ENCODE results near the gene GRIK5. TPM values are rescaled to one million over a fixed set of nuclear protein-coding genes. Genes with fewer than 3 reads are reported as not detected.

The GRIK5 gene
- total RNA-seq, 1 donor from 2014 or later = 4.0 TPM

DNA sequence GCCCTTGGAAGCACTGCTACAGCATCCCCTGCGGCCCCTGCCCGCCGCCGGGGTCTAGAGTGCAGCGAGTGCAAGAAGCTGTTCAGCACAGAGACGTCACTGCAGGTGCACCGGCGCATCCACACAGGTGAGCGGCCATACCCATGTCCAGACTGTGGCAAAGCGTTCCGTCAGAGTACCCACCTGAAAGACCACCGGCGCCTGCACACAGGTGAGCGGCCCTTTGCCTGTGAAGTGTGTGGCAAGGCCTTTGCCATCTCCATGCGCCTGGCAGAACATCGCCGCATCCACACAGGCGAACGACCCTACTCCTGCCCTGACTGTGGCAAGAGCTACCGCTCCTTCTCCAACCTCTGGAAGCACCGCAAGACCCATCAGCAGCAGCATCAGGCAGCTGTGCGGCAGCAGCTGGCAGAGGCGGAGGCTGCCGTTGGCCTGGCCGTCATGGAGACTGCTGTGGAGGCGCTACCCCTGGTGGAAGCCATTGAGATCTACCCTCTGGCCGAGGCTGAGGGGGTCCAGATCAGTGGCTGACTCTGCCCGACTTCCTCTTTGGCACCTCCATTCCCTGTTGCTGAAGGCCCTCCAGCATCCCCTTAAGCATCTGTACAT is 10.9 kb upstream of the GRIK5 start:
- intact Hi-C loops (cut with DNase I) = loop anchor here (10.0 kb wide), 1 partner anchor 86 kb away; the partner anchor contains the start of gene ATP1A3
- ATAC-seq (ENCODE audit: poor library complexity) (no peak), DNase-seq (no peak)

DNA sequence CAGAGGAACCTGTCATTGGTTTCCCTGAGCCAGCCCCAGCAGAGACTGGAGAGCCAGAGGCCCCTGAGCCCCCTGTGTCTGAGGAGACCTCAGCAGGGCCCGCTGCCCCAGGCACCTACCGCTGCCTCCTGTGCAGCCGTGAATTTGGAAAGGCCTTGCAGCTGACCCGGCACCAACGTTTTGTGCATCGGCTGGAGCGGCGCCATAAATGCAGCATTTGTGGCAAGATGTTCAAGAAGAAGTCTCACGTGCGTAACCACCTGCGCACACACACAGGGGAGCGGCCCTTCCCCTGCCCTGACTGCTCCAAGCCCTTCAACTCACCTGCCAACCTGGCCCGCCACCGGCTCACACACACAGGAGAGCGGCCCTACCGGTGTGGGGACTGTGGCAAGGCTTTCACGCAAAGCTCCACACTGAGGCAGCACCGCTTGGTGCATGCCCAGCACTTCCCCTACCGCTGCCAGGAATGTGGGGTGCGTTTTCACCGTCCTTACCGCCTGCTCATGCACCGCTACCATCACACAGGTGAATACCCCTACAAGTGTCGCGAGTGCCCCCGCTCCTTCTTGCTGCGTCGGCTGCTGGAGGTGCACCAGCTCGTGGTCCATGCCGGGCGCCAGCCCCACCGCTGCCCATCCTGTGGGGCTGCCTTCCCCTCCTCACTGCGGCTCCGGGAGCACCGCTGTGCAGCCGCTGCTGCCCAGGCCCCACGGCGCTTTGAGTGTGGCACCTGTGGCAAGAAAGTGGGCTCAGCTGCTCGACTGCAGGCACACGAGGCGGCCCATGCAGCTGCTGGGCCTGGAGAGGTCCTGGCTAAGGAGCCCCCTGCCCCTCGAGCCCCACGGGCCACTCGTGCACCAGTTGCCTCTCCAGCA is 10.1 kb upstream of the GRIK5 start:
- no peak for DNase-seq
- intact Hi-C loops (cut with DNase I) = loop anchor here (10.0 kb wide), 1 partner anchor 85 kb away; the partner anchor contains the start of gene ATP1A3
- no peak for ATAC-seq (ENCODE audit: poor library complexity)

- DNase-seq (no peak), ATAC-seq (ENCODE audit: poor library complexity) (no peak)
- intact Hi-C loops (cut with DNase I) = no loop called here
These were observed 9.3 kb upstream of the GRIK5 start for GRCh38 chr19:42079276-42079669.

- ATAC-seq (ENCODE audit: poor library complexity) (no peak), DNase-seq (no peak)
- intact Hi-C loops (cut with DNase I) = no loop called here
These were observed 8.7 kb upstream of the GRIK5 start for GRCh38 chr19:42078538-42079275.

DNA sequence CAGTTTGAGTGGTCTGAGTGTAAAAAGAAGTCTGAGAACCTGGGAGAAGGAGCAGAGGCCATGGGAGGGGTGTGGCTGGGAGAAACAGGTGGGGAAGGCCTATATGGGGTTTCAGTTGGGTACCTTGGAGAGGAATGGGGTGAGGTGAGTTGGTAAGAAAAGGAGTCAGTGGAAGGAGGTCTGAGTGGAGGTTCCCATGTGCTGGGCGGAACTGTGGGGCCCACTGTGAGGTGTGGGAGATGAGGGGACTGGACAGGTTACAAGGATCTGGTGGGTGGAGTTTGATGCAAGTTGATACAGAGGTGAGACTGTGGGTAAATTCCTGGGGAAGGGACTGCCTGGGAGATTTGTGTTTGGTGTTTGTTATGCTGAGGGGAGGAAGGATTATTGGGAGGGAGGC is 8.1 kb upstream of the GRIK5 start:
- DNase-seq (no peak), ATAC-seq (ENCODE audit: poor library complexity) (no peak)
- intact Hi-C loops (cut with DNase I) = no loop called here

DNA sequence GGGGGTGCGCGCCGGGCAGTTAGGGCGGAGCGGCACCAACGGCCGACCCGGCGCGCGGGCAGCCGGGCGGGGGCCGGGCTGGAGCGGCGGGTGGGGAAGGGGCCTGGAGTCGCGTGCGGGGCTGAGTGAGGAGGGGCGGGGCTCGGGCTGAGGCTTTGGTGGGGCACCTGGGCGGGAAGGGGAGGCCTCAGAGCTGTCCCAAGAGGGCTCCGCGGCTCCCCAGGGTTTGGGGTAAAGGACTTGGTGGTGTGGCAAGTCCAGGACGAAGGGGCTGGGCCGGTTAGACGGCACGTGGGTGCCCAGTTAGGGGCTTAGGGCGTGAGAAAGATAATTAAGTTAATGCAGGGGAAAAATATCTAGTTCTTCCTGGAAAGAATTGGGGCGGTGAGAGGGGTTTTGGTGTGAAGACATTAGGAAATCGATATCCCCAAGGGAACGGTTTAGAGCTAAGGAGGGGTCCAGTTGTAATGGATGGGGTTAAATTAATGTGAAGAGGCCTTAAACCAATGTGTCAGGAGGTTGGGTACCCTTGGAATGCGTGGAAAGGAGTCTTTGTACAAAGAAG is 6.5 kb upstream of the GRIK5 start:
- peak; percentile 67 for DNase-seq
- intact Hi-C loops (cut with DNase I) = no loop called here
- no peak for ATAC-seq (ENCODE audit: poor library complexity)

DNA sequence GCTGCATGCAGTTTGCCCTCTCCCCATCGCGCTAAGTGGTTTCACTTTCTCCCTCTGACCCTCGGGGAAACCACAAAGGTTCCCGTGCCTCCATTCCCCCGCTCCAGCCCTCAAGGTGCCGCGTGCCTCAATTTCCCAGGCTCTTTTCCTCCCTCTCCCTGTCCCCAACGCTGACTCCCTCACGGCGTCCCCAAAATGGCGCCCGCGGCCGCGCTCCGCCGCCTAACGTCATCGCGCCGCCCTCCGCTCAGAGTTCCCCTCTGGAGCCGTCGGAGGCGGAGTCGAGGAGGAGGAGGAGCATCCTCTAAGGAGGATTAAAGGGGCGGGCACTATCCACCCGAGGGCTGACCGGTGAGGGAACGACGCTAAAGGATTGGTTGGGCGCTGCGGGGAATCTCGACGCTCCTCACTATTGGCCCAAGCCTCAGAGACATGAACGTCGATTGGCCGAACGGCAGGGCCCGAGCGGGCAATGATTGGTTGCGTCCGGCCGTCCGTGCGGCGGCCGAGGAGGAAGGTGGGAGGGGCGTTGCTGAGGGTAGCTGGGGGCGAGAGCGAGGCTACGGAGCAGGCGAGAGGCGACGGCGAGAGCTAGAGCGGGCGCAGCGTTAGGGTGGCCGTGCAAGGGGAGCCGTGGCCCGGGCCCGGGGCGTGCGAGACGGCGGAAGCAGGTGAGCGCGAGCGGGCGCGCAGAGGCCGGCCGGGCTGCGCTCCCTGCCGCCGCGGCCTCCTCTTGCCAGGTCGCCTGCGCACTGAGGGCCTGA is 5.8 kb upstream of the GRIK5 start, which contains the start of gene ZNF574:
ZNF574 (plus strand) TSS at position 551 of the 764 bp plus-strand sequence. CDS start 2,441 bp downstream, outside the sequence.
- intact Hi-C loops (cut with DNase I) = no loop called here
- peak; percentile 98 for ATAC-seq (ENCODE audit: poor library complexity)

DNA sequence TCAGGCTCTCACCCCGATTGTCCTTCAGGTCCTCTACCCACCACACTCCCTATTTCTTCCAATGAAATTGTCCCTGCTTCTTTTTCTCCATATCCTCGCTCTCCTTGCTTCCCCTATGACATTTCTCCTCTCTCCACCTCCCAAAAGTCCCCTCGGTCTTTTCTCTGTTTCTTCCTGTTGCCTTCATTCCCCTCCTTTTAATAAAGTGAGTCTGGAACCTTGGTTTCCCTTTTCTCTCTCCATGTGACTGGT is 5.3 kb upstream of the GRIK5 start:
- intact Hi-C loops (cut with DNase I) = no loop called here
- ATAC-seq (ENCODE audit: poor library complexity) (peak; percentile 2), DNase-seq (no peak)

More for the DNA sequence above, 5.8 kb upstream of the GRIK5 start, which contains the start of gene ZNF574:
- DNase-seq = peak; percentile 99

GRCh38 chr19:42074513-42075363 is 4.7 kb upstream of the GRIK5 start:
- intact Hi-C loops (cut with DNase I) = no loop called here
- ATAC-seq (ENCODE audit: poor library complexity) (peak; percentile 1), DNase-seq (no peak)

DNA sequence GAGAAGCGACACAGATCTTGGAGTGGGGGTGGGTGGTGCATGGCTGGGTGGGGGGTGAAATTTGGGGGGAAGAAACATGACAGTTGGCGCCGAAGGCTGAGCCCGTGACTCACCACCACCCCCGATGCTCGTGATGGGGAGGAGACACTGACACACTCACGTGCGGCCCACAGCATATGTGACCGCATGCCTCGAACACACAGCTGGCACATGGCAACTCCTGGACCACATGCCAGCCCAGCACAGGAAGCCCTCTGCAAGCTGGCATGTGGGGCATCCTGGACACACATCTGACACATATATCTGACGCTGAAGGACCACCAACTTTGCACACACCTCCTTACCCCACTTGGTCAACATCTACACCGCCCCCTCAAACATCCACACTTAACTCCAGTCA is 1.2 kb upstream of the GRIK5 start:
- no peak for ATAC-seq (ENCODE audit: poor library complexity)
- intact Hi-C loops (cut with DNase I) = no loop called here
- no peak for DNase-seq

DNA sequence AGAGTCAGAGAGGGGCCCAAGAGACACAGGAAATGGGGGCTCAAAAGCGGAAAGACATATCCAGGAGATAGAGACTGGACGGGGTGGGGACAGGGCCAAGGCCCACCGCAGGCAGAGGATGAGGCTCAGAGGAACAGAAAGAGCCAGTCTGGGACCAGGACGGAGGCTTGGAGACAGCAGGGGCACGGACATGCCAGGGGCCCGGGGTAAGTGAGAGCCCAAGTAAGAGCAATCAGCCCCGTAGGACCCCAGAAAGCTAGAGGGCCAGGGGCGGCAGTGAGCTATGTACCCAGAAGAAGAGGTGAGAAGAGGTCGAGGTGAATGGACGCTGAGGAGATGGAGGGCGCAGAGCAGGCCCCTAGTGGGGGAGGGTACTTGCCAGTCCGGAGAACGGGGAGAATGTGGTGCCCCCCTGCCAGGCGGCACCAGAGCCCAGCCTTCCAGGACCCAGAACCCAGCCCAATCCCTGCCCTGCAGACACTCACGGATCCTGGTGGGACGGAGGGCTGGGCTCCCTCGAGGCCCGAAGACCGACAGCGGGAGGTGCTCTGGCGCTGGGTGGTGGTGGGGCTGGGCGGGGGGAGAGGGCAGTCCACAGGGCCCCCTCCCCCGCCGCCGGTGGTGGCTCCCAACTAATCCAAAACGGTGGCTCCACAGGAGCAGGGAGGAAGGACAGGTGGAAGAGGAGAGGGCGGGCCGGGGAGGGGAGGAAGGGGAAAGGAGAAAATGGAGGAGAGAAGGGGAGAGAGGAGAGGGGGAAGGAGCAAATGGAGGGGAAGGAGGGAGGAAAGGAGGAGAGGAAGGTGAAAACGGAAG is 1.0 kb downstream of the GRIK5 start:
- ATAC-seq (ENCODE audit: poor library complexity) (no peak), DNase-seq (no peak)
- intact Hi-C loops (cut with DNase I) = no loop called here

DNA sequence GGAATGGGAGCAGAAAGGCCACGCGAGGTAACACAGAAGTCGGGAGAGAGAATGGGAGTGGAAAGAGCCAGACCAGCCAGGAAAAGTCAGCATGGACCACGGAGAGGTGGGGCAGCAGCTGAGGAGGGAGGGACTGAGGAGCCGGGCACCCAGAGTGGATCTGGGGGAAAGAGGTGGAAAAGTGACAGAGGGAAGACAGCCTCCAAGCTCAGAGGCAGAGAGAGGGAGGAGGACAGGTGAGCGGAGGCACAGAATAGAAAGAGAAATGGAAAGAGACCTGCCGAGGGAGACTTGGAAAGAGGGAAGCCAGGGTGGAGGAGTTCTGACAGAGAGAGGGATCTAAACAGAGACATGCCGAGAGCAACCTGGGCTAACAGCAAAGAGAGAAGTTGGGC is 1.6 kb downstream of the GRIK5 start:
- DNase-seq (no peak), ATAC-seq (ENCODE audit: poor library complexity) (no peak)
- intact Hi-C loops (cut with DNase I) = no loop called here

DNA sequence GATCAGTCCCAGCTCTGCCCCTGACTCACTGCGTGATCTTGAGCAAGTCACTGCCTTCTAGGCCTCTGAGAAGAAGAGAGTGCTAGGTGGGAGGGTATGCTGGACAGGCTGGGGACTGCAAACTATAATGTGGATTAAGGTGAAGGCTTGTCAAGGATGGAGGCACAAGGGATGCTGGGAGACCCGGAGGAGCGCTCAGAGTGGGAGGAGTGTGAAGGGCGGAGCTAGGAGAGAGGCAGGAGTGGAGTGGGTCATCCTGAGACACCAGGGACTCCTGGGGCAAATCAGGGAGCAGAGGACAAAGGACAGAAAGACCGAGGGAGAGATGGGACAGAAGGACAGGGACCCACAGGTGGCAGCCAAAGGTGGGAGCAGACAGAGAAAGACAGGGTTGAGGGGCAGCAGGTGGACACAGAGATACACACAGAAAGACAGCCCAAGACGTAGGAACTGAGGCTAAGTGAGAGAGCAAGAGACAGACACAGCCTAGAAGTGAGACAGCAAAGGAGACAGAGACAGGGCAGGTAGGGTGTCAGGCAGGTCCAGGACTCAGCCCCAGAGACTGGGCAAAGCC is 2.6 kb downstream of the GRIK5 start:
- intact Hi-C loops (cut with DNase I) = no loop called here
- DNase-seq = no peak
- no peak for ATAC-seq (ENCODE audit: poor library complexity)

GRCh38 chr19:42066075-42066754 is 3.8 kb downstream of the GRIK5 start:
- ATAC-seq (ENCODE audit: poor library complexity) = no peak
- intact Hi-C loops (cut with DNase I) = no loop called here
- DNase-seq = no peak

- DNase-seq (no peak), ATAC-seq (ENCODE audit: poor library complexity) (no peak)
- intact Hi-C loops (cut with DNase I) = no loop called here
These were observed 4.5 kb downstream of the GRIK5 start for GRCh38 chr19:42065511-42065910.

DNA sequence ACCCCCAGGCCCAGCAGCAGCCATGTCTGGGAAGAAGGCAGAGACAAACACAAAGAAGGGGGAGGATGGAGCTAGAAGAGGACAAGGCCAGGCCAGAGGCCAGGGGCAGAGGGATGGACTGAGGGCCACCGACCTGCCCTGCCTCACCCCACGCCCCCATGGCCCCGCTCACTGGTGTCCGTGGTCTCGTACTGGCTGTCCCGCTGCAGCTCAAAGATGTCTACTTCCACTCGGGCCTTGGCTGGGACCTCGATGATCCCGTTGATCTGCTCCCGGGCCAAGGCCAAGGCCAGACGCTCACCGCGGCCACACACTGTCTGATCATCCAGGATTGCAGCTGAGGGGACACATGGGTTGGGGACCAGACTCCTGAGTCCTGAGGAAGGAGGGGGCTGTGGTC is 5.0 kb downstream of the GRIK5 start:
- no peak for ATAC-seq (ENCODE audit: poor library complexity)
- no peak for DNase-seq

More for the DNA sequence above, 5.0 kb downstream of the GRIK5 start:
- intact Hi-C loops (cut with DNase I) = no loop called here

Data from Right ventricle myocardium superior (tissue), 1 donor.